ENCODE measurements around the gene CD200R1L. TPM values are rescaled to one million over a fixed set of nuclear protein-coding genes. Genes with fewer than 3 reads are reported as not detected.

CD200R1L gene
- total and polyA plus RNA-seq, 2 of the 13 experiments (the other 11 are each of a cell fraction or from before 2014, with no cell fraction given) = not detected

GRCh38 chr3:112782491-112782890 lies 64.2 kb downstream of the CD200R1L start (continued):
- TF ChIP-seq ZNF407 (CRISPR knock-in tag; IDR thresholded peaks at IDR 0.05; ENCODE audit: not compliant biosample characterization) (no peak), ZNF580 (CRISPR knock-in tag; IDR thresholded peaks at IDR 0.05; ENCODE audit: borderline replicate concordance, low read depth) (no peak), ZBTB4 (CRISPR knock-in tag; IDR thresholded peaks at IDR 0.05; ENCODE audit: borderline replicate concordance) (no peak), ZNF24 (IDR thresholded peaks at IDR 0.05) (no peak), ZNF333 (CRISPR knock-in tag; IDR thresholded peaks at IDR 0.05; ENCODE audit: borderline replicate concordance) (no peak), ZNF543 (CRISPR knock-in tag; IDR thresholded peaks at IDR 0.05) (no peak)
